ENCODE data around the gene GLDN.

The GLDN gene

GRCh38 chr15:51342227-51342999 lies 958 bp downstream of the GLDN start:
- no peak for DNase-seq (ENCODE audit: low read depth)
- TF ChIP-seq CTCF (IDR thresholded peaks at IDR 0.05; ENCODE audit: low read depth, low read length, missing control alignments) = no peak
- H3K4me3 ChIP-seq (ENCODE audit: low read depth, low read length) = no peak overlapping the region

- DNase-seq (ENCODE audit: low read depth) = no peak
- TF ChIP-seq CTCF (IDR thresholded peaks at IDR 0.05; ENCODE audit: low read depth, low read length, missing control alignments) = no peak
- H3K4me3 ChIP-seq (ENCODE audit: low read depth, low read length) = no peak overlapping the region
Observed at GRCh38 chr15:51343466-51343865, 2.0 kb downstream of the GLDN start.

- no peak for DNase-seq (ENCODE audit: low read depth)
- no peak overlapping the region for H3K4me3 ChIP-seq (ENCODE audit: low read depth, low read length)
- no peak for TF ChIP-seq CTCF (IDR thresholded peaks at IDR 0.05; ENCODE audit: low read depth, low read length, missing control alignments)
Observed at GRCh38 chr15:51346136-51346535, 4.7 kb downstream of the GLDN start.

GRCh38 chr15:51348688-51349087 lies 7.2 kb downstream of the GLDN start:
- peak; percentile 49 for DNase-seq (ENCODE audit: low read depth)
- no peak for TF ChIP-seq CTCF (IDR thresholded peaks at IDR 0.05; ENCODE audit: low read depth, low read length, missing control alignments)
- H3K4me3 ChIP-seq (ENCODE audit: low read depth, low read length) = no peak overlapping the region

GRCh38 chr15:51349156-51349844 lies 7.8 kb downstream of the GLDN start:
- TF ChIP-seq CTCF (IDR thresholded peaks at IDR 0.05; ENCODE audit: low read depth, low read length, missing control alignments) = no peak
- no peak for DNase-seq (ENCODE audit: low read depth)
- H3K4me3 ChIP-seq (ENCODE audit: low read depth, low read length) = no peak overlapping the region

GRCh38 chr15:51350723-51351122 lies 9.3 kb downstream of the GLDN start:
- H3K4me3 ChIP-seq (ENCODE audit: low read depth, low read length) = no peak overlapping the region

More at GRCh38 chr15:51350723-51351122, 9.3 kb downstream of the GLDN start:
- no peak for DNase-seq (ENCODE audit: low read depth)
- no peak for TF ChIP-seq CTCF (IDR thresholded peaks at IDR 0.05; ENCODE audit: low read depth, low read length, missing control alignments)

Measured in GM12864 (cell line).